Hematopoietic multipotent progenitor cell treated with erythropoietin and hydrocortisone succinate and interleukin-3 and kit ligand, for 8 days (in vitro differentiated cells): Measurements from ENCODE around the gene APOA4.

Source experiments
- DNase-seq: peaks from one replicate; pipeline ENCODE4 v3.0.0-alpha.2; 2015

Gene APOA4

GRCh38 chr11:116798368-116798767 is 24.7 kb downstream of the APOA4 start:
- no peak for DNase-seq

GRCh38 chr11:116797816-116798215 is 25.3 kb downstream of the APOA4 start:
- DNase-seq: peak; percentile 40

- DNase-seq: no peak
Observed at GRCh38 chr11:116796548-116796947, 26.6 kb downstream of the APOA4 start.

GRCh38 chr11:116794851-116795250 is 28.3 kb downstream of the APOA4 start:
- DNase-seq: no peak

GRCh38 chr11:116793772-116794097 is 29.4 kb downstream of the APOA4 start:
- peak; percentile 44 for DNase-seq

GRCh38 chr11:116792869-116793771 is 30.0 kb downstream of the APOA4 start:
- DNase-seq: no peak

- no peak for DNase-seq
Observed at GRCh38 chr11:116792144-116792868, 30.8 kb downstream of the APOA4 start.

GRCh38 chr11:116791813-116792143 is 31.3 kb downstream of the APOA4 start, which contains the start of gene APOA5:
APOA5 (minus strand) TSS chr11:116791879; CDS start chr11:116791860, 19 bp downstream.
- DNase-seq: no peak

GRCh38 chr11:116791002-116791812 is 31.9 kb downstream of the APOA4 start:
- DNase-seq: peak; percentile 69

- no peak for DNase-seq
Observed at GRCh38 chr11:116790167-116791001, 32.7 kb downstream of the APOA4 start.

- no peak for DNase-seq
Observed at GRCh38 chr11:116788975-116789374, 34.1 kb downstream of the APOA4 start.

- no peak for DNase-seq
Observed at GRCh38 chr11:116788534-116788933, 34.6 kb downstream of the APOA4 start.

- DNase-seq: peak; percentile 77
Observed at GRCh38 chr11:116787786-116788486, 35.2 kb downstream of the APOA4 start, which contains the start of gene ZPR1. ZPR1 (minus strand) TSS chr11:116788023; CDS start chr11:116787990, 33 bp downstream.

GRCh38 chr11:116787436-116787785 is 35.7 kb downstream of the APOA4 start:
- no peak for DNase-seq

- DNase-seq: no peak
Observed at GRCh38 chr11:116786966-116787365, 36.1 kb downstream of the APOA4 start.

- no peak for DNase-seq
Observed at GRCh38 chr11:116786326-116786725, 36.8 kb downstream of the APOA4 start.

GRCh38 chr11:116782728-116783127 is 40.4 kb downstream of the APOA4 start:
- no peak for DNase-seq

- no peak for DNase-seq
Observed at GRCh38 chr11:116778556-116778955, 44.5 kb downstream of the APOA4 start.

GRCh38 chr11:116777056-116777455 is 46.0 kb downstream of the APOA4 start:
- peak; percentile 79 for DNase-seq

GRCh38 chr11:116776522-116776984 is 46.6 kb downstream of the APOA4 start:
- peak; percentile 66 for DNase-seq

- DNase-seq: no peak
Observed at GRCh38 chr11:116775975-116776374, 47.1 kb downstream of the APOA4 start.

GRCh38 chr11:116774661-116775060 is 48.4 kb downstream of the APOA4 start:
- peak; percentile 57 for DNase-seq
